ENCODE results near the gene ADAM15.

ADAM15 gene

GRCh38 chr1:155073377-155074242 lies 22.5 kb downstream of the ADAM15 start:
- DNase-seq = no peak

DNA sequence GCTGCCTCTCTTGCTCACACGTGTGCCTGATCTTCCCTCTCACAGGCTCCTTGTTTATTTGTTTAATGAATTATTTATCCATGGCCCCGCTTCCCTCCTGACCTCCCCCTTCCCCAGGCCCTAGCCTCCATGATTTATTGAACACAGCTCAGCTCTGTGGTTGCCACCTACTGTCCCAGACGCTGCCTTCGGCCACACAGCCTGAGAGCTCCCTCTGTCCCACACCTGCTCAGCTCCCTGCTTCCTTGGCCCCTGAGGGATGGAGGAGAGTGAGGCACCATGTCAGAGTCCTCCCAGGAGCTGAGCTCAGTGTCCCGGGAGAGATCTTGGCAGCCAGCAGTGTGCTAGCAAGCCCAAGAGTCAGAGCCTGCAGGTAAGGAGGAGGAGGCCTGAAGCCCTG lies 24.4 kb downstream of the ADAM15 start:
- no peak for DNase-seq

DNA sequence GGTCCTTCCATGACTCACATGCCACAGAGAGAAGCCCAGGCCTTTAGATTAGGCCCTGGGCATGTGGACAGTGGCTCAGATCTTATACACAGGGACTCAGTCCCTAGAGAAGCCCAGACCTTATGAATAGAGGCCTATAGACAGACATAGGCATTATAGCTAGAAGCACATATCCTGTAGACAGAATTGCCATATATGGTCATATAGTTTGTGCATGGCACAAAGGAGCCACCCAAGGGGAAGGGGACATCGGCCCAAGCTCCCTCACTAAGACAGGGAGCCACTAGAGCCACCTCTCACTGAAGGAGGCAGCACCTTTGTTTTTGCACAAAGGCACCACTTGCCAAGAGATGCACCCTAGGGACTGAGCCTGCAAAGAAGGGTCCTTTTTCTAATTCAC lies 25.3 kb downstream of the ADAM15 start:
- no peak for DNase-seq

GRCh38 chr1:155077346-155077745 lies 26.2 kb downstream of the ADAM15 start:
- DNase-seq = no peak

DNA sequence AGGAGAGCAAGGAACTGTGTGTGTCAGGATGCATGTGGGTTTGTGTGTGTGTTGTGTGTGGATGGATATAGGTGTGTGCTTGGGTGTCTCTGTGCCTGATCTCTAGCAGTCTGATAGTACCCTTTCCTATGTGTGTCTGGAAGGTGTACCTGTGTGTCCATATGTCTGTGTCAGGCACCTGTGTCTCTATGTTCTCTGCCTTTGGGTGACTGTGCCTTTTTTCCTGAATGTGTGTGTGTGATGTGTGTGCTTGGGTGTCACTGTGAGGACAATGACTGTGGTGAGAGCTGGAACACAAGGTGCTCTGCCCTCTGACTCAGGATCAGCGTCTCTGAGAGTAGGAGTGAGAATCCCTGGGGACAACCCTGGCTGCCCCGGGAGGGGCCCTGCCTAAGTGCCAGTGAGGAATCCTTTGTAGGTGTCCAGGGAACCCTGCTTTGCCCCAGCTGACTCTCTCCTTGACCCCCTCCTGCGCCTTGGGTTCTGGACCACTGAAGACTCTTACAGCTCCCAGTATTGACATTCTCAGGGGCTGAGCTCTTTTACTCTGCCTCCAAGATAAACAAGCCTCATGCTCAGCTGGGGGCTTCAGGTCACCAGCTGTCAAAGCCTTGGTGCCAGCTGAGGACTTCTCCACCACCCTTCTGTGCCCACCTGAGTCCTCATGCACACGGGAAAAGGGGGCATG lies 26.8 kb downstream of the ADAM15 start:
- no peak for DNase-seq

- DNase-seq = peak; percentile 78
These were observed 27.5 kb downstream of the ADAM15 start, which contains the start of gene EFNA3 for GRCh38 chr1:155078469-155079209. EFNA3 (plus strand) TSS chr1:155078837; CDS start chr1:155078942, 105 bp downstream.

GRCh38 chr1:155079210-155079486 lies 28.0 kb downstream of the ADAM15 start:
- no peak for DNase-seq

DNA sequence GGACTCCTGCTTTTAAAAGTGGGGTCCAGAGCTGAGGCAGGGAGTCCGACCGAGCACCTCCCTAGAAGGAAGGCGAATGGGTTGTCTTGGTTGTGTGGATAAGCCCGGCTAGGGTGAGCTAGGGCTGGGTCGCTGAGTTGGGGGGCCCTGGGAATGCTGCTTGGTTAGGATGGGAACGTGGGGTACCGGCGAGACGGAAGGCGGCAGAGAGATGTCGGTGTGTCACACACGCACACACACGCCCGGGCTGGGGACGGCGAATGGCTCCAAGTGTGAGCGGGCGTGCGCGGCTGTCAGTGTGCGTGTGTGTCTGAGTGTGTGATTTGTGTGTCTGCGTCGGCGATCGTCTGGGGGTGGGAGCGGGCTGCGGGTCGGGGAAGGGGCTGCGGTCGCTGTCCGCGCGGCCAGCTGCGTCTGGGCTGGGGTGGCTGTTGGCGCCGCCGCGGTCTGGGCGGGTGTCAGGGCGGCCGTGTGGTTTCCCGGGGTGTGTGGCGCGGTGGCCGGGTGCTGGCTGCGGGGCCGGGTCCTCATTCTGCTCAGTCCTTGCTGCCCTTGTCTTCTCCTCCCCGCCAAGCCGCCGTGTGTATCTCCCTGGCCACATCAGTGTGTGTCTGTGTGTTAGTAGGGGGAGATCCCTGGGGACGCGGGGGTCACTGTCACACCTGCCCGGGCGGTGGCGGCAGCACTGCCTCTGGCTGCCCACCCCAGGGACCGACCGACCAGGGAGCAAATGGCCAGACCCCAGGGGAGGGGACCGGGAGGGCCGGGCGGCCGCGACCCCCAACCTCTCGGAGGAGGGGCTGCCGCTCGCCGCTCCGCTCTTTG lies 28.6 kb downstream of the ADAM15 start:
- DNase-seq = peak; percentile 27

DNA sequence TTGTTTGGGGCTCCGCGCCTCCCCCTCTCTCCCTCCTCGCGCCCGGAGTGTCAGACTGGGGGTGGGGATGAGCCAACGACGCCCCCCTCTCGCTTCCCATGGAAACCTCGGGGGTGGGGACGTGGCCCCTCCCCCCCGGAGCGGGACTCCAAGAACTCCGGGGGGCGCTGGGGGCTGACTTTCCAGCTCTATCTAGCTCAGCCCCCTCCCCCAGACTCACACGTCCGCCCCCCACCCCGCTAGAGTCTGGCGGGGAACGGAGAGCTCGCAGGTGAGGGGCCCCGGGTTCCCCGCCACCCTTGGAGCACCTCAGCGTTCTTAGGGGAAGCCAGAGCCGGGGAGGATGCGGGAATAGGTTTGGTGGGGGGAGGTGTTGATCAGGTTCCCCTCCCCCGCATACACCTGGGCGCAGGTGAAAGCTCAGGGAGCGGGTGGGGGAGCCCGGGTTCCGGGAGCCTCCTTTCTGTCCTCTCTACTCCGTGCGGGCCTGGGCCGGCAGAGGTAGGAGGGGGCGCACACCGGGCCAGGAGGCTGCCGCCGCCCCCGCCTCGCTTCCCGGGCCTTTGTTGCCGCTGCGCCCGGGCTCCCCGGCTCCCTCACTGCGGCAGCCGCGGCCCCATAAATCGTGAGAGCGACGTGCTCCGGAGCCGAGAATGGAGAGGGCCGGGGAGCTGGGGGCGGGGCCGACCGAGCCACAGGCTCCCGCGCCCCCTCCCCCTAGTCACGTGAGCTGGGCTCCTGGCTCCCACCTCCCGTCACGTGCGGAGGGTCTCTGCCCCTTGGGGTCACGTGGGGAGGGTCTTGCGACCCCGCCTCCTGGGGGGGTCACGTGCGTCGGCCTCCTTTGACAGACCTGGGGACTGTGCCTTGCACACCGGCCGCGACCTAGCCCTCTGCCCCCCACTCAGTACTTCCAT lies 29.5 kb downstream of the ADAM15 start:
- DNase-seq = peak; percentile 42

GRCh38 chr1:155081472-155082300 lies 30.6 kb downstream of the ADAM15 start:
- DNase-seq = peak; percentile 47

DNA sequence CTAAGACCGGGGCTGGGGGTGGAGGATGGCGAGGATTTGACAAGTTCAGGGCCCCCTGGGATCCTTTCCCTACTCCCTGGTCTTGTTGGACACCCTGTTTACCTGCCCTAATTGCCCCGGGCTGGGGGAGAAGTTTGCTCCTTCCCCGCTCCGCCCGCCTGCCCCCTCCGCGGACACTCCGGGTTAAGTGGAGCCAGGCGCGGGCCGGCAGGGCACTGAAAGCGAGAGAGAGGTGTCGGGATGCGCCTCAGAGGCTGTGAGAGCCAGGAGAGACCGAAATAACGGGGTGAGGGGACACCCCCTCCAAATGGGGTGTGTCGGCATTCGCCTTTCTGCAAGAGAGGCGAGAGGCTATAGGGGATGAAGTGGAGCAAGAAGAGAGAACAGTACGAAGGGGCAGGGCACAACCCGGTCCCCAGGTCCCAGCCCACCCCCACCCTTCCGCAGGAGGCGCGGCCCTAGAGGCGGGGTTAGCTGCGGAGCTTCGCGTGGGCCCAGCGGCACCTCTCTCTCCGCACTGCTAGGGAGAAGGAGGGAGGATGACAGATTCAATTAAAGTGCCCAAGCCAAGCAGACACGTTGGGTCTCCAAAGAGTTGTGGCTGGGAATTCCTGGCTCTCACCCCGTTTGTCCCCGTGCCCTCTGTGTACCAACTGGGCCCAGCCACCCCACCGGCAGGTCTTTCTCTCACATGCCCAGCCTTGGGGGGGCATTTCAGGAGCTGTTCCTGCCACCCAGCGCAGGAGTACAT lies 31.4 kb downstream of the ADAM15 start:
- DNase-seq = peak; percentile 28

DNA sequence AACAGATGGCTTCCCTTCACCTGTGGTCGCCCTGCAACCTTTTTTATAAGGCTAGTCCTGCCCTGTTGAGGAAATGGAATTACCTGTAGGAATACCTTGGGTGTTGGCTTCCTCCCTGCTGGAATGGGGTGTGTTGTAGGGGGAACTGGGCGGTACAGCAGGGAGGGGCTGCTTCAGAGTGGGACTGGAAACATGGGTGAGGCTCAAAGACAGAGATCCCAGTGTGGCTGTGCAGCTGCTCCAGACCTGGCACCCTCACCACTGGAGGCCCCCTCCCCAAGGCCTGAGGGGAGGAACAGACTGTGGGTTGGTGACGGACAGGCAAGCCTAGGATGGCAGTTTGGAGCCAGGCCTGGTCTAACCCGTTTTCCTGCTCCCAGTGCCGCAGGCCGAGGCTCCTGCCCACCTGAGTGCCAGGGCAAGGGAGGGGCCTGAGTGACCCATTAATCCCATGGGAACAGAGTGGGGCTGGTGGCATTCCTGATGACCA lies 32.0 kb downstream of the ADAM15 start:
- DNase-seq = no peak

GRCh38 chr1:155083865-155084721 lies 33.0 kb downstream of the ADAM15 start:
- DNase-seq = peak; percentile 45

GRCh38 chr1:155084722-155085503 lies 33.8 kb downstream of the ADAM15 start:
- DNase-seq = peak; percentile 92

GRCh38 chr1:155085504-155086127 lies 34.5 kb downstream of the ADAM15 start:
- peak; percentile 72 for DNase-seq

- peak; percentile 83 for DNase-seq
These were observed 35.1 kb downstream of the ADAM15 start for GRCh38 chr1:155086128-155086741.
